Endothelial cell of umbilical vein (primary cell): ENCODE data around the gene CDK5.

Experiments used
- CTCF ChIP-seq, 2 donors: IDR thresholded peaks; 1 replicate in 1 of 2; 2 replicates in 1 of 2; pipeline ENCODE4 v1.5.1; 2011; ENCODE audit warnings: low read length in 2 of 2, mild to moderate bottlenecking in 2 of 2, moderate library complexity in 2 of 2, control low read depth in 1 of 2, inconsistent platforms in 1 of 2, low read depth in 1 of 2; ENCODE audit not compliant: insufficient read depth in 1 of 2; ENCODE audit errors: extremely low read depth in 1 of 2
- FOS ChIP-seq: IDR thresholded peaks from 2 replicates; pipeline ENCODE4 v1.6.1; 2011; ENCODE audit warnings: mild to moderate bottlenecking, low read length, moderate library complexity, borderline replicate concordance; ENCODE audit not compliant: insufficient read depth
- POLR2A ChIP-seq: IDR thresholded peaks from 2 replicates; pipeline ENCODE4 v1.6.1; 2012; ENCODE audit warnings: low read depth, mild to moderate bottlenecking, control low read depth, low read length
- POLR2AphosphoS5 ChIP-seq: IDR thresholded peaks from 2 replicates; pipeline ENCODE4 v1.6.1; 2012; ENCODE audit warnings: low read depth, mild to moderate bottlenecking, control low read depth, low read length, moderate library complexity; ENCODE audit not compliant: insufficient read depth

- no peak for TF ChIP-seq CTCF (IDR thresholded peaks at IDR 0.05; ENCODE audit: extremely low read depth in 1 of 2, insufficient read depth in 1 of 2, low read depth in 1 of 2, low read length in 2 of 2)
- no peak for TF ChIP-seq FOS
- no peak for TF ChIP-seq POLR2AphosphoS5
- no peak for TF ChIP-seq POLR2A
Observed at GRCh38 chr7:151060113-151060415, 2.4 kb upstream of the CDK5 start.
